Measurements from ENCODE around the gene TAF15.
A peak's percentile ranks its signal among the peaks of the same experiment; 100 is the strongest.

TAF15 gene

DNA sequence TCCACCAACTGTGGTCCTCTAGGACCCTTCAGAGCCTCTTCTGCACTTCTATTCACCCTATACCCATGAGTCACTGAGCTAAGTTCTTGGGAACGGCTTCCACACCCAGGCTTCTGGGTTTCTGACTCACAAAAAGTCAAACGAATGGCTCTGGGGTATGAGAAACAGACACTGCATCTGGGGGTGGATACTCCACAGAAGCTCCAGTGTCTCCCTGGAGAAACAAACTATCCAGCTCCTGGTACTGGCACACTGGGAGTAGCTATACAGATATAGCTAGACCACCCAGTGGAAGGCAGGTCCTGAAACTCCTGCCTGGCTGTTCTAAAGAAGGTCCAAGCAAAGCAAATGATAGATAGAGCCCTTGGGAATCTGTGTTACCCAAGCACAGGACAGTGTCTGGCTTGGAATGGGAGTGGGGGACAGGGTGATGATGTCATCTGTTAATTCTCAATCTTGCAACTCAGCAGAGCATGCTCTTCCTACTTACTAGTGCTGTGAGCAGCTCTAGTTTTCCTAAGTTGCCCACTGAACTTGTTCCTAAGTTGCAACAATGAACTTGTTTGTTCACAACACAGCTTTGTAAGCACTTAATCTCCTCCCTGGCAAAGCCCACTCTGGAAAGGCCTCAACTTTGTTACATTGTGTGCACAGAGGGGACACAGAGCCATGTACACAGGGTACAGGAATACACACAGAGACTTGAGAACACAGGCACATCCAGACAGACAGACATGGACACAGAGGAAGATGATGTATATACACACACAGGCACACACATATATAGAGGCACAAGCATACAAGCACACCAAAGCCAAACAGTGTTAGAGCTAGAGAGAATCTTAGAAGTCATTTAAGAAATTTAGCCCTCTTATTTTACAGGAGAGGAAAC, 20.6 kb upstream of the TAF15 start:
- peak; percentile 93 for DNase-seq

DNA sequence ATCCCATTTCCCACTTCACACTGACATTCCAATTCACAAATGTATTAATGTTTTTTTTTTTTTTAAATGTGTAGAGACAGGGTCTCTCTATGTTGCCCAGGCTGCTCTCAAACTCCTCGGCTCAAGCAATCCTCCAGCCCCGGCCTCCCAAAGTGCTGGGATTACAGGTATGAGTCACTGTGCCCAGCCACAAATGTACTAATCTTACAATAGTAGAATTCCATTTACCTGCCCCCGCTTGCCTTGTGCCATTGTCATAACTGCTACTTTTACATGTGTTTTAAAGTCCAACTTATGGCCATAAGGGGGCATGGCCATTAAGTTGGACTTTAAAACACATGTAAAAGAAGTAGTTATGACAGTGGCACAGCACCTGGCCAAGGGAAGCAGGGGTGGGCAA, 18.4 kb upstream of the TAF15 start:
- DNase-seq, result peak; percentile 10

DNA sequence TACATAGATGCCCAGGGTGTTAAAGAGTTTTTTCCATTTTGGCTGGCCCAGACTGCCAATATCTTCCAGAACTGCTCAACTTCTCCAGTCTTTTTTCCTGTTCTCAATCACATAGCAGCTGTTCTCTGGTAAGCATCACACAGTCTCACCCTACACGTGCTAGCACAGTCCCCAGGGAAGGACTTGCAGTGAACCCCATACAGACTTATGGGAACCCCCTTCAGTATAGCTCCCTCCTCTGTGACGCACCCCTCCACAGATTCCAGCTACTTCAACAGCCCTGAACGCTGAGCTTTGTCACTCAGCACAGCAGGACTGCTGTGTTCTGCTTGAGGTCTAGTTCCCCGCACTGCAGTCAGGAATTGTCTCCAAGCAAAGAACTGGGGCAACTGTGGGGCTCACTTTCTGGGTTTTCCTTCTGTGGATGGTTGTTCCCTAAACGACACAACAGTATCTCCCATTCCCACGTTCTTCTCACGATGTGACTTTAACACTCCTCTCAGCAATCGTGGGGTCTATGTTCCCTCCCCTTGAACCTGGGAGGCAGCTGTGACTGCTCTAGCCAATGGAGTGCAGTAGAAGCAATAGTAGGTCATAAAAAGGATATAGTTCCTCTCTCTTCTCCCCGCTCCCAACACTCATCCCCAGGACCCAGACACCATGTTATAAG, 17.5 kb upstream of the TAF15 start:
- no peak for DNase-seq

DNA sequence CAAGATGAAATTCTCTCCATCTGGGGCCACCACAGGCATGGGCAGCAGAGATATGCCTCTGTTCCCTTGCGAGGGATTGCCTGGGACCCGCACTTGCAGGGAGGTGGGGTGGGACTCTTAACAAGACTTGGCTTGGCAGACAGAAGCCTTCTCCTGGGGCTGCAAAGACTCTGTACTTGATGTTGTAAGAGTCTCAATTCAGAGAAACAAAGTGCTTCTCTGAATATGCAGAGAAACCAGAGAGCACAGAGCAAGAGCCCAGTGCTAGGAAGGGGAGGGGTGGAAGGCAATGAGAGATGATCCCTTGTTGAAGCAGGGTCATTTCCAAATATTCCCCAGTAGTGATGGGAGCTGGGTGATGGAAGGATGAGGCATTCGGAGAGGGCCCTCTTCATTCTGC, 16.0 kb upstream of the TAF15 start:
- no peak for DNase-seq

DNA sequence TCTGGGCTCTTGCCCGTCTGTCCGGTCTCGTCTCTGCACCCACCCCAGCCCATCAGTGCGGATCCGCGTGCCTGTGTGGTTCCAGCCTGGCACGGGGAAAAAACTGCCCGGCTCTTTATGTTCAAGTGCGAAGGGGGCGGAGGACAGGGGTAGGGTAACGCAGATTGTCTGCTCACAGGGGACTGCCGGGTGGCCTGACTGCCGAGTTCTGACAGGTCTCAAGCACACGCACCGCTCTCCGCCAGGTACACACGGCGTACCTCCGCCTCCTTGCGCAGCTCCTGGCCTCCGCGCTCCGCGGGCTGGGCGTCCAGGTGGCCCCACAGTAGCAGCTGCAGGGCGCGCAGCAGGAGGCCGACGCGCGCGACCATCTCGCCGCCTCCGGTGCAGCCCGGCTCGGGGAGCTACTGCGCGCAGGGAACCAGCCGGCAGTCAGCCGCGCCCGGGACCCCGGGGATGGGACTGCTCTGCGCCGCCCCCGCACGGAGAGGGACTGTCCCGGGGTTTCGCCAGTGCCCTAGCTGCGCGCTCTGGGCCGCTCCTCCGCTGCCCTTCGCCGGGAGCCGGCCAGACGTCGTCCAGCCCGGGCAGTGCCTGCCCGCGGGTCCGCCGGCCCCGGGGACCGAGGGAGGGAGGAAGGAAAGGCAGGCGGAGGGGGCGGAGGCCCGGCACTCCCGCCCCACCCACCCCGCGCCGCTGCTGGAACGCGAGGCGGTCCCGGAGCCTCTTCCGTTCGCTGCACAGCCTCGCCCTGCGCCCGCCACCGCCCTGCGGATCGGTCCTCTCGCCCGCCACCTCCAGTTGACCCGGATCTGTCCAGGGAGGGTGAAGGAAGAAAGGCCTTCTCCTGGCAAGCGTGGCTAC, 14.0 kb upstream of the TAF15 start, which contains the start of gene MMP28:
Gene MMP28 (minus strand): TSS at position 635 of the 864 bp plus-strand sequence. CDS start 264 bp downstream, at position 371.
- DNase-seq, result peak; percentile 22

DNA sequence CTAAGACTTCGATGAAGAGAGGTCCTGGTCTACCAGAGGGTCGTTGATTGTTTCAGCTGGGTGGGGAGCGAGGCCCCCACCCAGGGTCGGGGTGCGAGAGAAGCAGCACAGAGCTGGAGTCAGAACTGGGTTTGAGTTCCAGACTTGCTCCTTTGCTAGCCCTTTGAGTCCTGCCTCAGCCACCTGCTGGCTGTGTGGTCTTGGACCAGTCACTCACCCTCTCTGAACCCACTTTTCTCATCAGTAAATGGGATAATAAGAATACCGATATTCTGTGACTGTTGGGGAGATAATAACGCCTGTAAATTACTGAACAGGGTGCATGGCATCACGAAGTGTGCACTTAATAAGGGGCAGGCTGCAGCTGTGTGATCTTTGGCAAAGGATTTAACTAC, 13.4 kb upstream of the TAF15 start:
- no peak for DNase-seq

DNA sequence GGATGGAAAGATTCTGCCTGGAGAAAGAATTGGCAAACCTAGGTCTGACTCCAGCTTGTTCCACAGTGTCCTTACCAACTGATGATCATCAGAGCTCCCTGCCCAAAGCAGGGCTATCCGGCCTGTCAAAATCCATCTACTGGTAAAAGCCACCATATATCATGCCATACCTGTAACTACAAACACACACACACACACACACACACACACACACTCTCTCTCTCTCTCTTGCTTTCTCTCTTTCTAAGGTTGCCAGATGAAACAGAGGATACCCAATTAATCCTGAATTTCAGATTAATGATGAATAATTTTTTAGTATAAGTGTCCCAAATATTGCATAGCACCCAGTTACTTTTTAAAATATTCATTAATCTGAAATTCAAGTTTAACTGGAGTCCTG, 12.3 kb upstream of the TAF15 start:
- DNase-seq, result no peak

DNA sequence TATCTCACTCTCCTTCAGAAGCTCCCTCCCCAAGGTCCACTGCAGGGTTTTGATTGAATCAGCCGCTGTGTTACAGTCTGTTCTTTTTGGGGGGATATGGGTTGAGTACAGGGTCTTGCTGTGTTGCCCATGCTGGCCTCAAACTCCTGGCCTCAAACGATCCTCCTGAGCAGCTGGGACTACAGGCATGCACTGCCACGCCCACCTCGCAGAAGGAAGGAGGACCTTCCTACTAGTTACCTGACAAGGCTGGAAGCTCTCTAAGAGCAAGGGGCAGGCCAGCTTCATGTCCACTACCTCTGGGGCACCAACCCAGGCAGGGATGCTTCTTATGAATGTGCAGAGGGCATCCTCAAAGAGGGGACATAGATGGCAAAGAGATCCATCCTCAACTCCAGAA, 11.9 kb upstream of the TAF15 start:
- no peak for DNase-seq

DNA sequence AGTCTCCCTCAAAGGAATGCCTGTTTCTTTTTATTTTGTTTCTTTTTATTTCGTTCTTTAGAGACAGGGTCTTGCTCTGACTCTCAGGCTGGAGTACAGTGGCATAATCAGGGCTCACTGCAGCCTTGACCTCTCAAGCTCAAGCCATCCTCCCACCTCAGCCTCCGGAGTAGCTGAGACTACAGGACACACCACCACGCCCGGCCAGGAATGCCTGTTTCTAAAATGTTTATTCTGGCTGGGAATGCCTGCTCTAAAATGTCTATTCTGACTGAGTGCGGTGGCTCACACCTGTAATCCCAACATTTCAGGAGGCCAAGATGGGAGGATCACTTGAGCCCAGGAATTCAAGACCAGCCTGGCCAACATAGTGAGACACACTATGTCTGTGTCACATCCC, 11.4 kb upstream of the TAF15 start:
- DNase-seq, result no peak

DNA sequence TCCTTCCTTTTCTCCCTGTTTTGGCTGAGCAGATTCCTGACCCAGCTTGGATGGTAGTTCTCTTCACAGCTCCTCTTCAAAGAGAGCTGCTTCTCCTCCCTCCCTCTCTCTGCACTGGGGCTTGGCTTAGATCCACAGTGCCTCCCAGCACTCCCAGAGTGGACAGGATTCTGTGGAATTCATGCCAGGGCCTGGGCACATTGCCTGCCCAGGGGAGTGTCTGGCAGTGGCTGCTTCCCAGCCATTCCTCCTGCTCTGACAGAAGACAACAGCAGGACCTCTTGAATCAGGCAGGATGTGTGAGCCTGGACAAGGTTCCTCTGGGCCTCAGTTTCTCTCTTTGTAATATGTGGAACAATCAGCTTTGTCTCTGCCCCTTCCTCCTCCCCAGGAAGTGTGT, 9.3 kb upstream of the TAF15 start:
- DNase-seq, result no peak

DNA sequence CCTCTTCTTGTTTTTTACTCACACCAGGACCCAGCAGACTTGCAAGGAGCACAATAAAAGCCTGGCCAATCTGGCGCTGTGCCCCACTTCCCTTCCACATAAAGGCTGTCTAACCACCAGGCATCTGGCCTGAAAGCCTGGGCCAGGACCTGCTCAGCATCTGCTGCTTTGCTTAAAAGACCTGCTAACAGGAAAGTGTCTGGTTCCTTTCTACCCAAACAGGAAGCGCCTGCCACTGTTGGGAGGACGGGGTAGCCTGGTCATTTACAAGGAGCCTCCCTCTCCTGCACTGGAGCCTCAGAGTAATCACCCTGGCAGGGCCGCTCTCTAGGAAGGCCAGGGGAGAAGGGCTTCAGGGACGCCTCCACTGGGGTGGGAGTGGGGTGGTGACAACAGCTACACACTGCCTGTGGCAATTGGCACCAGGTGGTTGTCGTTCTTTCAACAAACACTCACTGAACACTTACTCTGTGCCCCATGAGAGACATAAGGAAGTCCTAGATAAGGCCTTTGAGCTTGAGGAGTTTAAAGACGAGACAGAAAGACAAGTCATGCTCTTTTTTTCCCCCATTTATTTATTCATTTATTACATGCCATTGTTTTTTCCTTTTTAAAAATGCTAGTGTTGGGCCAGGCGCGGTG, 7.6 kb upstream of the TAF15 start:
- no peak for DNase-seq

DNA sequence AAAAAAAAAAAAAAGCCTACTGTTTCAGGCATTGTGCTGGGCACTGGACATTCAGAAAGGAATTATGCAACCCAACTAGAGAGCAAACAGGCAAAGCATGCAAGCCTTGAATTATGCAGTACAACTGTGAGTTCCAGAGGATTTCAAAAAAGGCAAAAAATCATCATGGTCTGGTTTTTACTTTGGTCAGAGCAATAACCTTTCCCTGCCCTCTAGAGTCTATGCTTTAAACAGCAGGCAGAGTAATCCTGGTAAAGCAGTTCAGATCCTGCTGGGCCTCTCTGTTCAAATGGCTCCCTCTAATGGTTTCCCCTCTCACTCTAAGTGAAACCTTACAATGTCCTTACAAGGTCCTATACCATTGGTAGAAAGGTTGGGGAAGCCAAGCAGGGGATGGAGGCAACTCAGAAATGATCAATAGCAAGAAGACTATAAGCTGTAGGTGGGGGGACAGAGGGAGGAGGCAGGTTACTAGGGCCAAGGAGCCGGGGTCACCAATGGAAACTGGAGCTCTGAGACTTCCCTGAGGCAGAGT, 4.6 kb upstream of the TAF15 start:
- peak; percentile 92 for DNase-seq

DNA sequence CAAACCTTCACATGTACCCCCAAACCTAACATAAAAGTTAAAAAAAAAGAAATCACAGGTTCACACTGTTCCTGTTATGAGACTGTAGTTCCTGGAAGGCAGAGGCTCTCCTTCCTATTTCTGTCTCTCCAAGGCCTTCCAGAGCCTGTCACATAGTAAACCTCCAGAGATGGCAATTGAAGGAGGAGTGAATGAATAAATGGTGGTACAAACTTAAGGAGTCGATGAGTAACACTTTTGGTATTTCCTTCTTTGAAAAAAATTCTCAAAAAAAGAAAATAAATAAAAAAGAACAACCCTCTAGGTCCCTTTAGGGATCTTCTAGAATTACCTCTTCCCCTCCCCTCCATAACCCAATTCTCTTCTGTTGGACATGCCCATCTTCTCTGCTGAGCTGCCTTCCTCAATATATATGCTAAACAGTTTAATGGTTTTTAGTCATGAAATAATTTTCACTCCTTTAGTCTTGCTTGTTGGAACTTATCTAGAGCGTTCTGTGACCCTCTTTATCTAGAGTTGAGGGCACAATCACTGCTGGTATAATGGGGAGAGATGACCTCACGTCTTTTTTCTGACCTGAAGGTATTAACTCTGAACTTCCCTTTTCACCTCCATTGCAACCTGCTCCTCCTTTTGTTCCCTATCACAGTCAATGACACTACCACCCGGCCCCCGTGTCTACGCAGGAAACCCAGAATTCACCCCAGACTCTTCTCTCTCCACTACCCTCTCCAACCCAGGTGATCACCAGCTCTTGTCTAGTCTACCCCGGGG, 1.7 kb upstream of the TAF15 start:
- DNase-seq, result peak; percentile 67

DNA sequence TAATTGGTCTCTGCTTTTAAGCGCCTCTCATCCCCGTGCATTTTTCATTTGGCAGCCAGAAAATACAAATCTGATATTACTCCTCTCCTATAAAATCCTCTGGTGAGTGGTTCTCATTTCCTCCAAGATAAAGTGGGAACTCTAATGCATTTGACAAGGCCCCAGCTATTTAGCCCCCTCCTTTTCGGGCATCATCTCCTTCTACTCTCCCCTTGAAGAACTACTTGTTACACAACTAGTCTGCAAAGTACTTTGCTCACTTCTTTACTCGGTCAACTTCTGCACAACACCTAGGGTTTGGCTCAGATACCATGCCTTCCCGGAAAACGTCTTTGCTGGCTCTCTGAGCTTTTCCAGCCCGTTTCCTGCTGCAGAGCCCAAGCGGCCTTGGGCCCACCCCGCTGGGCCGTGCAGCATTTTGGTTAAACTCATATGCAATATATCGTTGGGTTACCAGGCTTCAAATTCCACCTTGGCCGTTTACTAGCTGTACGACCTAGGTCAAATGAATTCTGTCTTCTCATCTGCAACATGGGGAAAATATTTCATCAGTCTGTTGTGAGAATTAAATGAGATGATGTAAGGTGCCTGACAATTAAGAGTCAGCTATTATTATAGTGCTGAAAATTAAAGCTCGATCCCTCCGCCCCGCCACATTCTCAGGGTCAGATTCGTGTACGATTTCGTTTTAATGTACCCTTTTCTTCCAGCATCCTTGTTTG, 883 bp upstream of the TAF15 start:
- no peak for DNase-seq

DNA sequence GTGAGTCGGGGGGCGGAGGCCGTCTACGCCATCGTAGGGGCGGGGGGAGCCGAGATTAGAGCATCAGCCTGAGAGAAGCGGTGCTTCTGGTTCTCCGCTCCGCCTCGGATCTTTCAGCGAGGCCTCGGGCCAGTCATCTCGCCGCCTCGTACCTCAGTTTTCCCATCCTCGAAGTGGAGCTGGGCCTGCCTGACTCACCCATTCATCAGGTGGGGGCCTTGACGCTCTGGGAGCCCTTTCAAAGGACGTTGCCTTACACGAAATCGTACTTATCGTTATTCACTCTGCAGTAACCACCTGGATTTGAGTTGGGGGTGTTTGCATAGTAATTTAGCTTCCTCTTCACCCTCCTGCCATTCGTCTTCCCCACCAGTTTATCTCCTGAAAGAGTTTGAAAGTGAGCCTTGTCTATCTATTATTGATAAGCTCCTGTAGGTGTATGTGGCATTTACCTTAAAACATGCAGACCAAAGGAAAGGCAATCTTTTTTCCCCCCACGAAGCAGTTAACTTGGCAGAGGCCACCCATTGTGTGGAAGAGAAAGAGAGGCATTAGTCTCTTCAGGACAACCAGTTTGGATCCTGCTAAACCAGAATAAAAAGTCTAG, 674 bp downstream of the TAF15 start:
- DNase-seq, result peak; percentile 35

DNA sequence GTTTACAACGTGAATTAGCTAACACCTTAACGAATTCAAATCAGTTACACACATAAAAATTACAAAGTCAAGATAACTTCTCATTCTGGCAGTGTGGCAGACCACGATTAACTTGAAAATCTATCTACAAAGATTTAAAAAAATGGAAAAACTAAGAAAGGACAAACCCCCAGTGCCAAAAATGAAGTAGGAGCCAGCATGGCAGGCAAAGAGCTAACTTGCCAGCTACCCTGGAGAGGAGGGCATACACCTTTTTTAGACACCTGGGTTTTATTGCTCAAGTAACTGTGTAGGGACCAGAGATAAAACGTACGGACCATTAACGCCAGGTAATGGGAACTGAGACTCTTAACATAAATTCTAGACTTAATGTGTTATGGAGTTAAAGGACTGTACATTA, 2.5 kb downstream of the TAF15 start:
- no peak for DNase-seq

DNA sequence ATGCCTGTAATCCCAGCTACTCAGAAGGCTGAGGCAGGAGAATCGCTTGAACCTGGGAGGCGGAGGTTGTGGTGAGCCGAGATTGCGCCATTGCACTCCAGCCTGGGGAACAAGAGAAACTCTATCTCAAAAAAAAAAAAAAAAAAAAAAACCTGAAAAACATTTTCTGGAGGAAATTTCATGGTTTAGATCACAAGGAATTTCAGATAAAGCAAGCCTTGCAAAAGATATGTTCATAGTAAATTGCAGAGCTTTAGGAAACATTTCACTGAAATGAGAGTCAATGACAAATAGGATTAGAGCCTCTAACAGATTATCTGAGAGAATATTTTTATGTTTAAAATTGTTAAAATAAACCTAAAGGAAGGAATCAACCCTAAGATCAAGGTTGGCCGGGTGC, 3.2 kb downstream of the TAF15 start:
- no peak for DNase-seq

DNA sequence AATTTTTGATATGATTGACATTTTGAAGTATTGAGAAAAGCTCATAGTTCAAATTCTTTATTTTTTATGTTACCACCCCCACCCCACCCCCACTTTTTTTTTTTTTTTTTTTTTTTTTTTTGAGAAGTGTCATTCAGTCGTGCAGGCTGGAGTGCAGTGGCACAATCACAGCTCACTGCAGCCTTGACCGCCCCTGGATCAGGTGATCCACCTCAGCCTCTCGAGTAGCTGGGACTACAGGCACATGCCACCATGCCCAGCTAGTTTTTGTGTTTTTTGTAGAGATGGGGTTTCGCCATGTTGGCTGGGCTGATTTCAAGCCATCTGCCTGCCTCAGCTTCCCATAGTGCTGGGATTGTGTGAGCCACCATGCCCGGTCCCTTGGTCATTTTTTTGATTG, 7.4 kb downstream of the TAF15 start:
- DNase-seq, result no peak

DNA sequence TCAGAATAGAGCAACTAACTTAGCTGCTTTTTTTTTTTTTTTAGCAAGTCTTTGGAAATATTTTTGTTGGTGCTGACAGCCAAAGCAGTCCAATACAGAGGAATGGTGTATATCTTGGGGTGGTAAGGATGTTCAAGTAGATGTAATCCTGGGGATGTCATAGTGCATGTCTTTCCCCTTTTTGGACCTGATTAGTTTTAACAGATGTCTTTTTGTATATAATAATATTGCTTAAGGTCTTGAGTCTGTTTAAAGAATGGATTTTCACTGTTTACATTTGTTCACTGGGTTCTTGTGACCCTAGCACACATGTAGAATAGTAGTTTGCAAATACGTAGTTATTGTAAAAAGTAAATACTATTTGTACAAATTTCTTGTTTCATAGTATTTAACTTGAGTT, 7.9 kb downstream of the TAF15 start:
- DNase-seq, result peak; percentile 28

DNA sequence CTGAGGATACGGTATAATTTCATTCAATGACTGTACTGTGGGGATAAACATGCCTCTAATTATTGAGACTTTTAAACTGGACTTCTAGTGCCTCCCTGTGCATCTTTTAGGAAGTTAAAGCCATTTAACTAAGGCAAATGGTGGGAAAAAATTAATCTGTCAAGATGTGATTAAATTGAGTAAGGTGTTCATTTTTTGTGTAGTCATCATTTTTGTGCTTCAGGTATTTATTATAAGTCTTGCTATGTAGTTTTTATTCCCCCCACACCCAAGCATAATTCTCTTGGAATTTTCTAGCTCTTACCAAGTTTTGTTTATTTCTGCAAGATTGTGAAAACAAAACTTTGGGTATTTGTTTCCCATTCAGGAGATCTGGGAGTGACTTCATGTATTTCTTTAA, 10.2 kb downstream of the TAF15 start:
- DNase-seq, result no peak

DNA sequence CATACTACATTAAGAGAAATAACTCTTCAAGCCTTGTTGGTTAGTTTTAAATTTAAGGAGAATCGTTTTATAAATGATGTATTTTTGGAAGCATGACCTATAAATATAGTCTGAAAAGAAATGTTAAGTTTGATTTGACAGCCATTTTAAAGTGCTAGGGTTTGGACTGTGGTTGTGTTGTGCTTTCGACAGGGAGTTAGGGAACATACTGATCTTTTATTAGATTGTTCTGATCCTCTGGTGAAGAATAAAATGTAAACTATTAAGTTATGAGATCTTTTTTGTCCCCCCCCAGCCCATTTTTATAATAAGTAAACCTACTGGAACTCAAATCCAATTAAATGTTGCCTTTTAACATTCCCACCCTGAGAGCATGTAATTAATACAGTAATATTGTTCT, 12.0 kb downstream of the TAF15 start:
- DNase-seq, result no peak

All from HCEC 1CT (cell line).